GM12801 (cell line): ENCODE measurements around the gene SMURF1.

Experiments
- TF ChIP-seq, protein P1 (sequence below): IDR thresholded peaks from one replicate; pipeline ENCODE4 v1.5.1; 2011; ENCODE audit warnings: control low read depth; ENCODE audit not compliant: insufficient read length; ENCODE audit errors: extremely low read depth

SMURF1 gene

DNA sequence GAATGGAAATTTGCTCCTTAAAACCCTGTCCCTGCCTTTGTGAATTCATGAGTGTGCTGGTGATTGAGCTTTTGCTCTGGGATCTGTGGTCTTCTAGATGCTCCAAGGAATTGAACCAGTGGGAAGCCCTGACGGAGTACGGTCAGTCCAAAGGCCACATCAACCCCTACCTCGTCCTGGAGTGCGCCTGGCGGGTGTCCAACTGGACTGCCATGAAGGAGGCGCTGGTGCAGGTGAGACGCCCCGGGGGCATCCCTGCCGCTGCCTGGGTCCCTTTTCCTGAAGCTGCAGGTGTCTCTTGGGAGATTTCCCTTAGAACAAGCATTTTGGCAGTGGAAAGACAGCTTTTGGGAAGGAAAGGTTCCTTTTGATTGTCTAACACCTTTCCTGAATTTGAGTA lies 165.2 kb downstream of the SMURF1 start:
- TF ChIP-seq, protein P1, sequence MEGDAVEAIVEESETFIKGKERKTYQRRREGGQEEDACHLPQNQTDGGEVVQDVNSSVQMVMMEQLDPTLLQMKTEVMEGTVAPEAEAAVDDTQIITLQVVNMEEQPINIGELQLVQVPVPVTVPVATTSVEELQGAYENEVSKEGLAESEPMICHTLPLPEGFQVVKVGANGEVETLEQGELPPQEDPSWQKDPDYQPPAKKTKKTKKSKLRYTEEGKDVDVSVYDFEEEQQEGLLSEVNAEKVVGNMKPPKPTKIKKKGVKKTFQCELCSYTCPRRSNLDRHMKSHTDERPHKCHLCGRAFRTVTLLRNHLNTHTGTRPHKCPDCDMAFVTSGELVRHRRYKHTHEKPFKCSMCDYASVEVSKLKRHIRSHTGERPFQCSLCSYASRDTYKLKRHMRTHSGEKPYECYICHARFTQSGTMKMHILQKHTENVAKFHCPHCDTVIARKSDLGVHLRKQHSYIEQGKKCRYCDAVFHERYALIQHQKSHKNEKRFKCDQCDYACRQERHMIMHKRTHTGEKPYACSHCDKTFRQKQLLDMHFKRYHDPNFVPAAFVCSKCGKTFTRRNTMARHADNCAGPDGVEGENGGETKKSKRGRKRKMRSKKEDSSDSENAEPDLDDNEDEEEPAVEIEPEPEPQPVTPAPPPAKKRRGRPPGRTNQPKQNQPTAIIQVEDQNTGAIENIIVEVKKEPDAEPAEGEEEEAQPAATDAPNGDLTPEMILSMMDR = no peak
